Measurements from ENCODE around the gene DGCR2.

The DGCR2 gene

GRCh38 chr22:19068784-19069271 lies 53.4 kb downstream of the DGCR2 start:
- Histone ChIP-seq H3K4me3 (no peak overlapping the region), H3K27ac (peak overlapping the region in 4 of 11 experiments; percentile 38 to 58 (median 53); a peak in 6 of 22 replicates), H3K27me3 (no peaks in the 10 kb centered on the region), H3K4me1 (peaks cover 0 to 11% (median 7%) of the 10 kb centered on the region in 10 experiments; a peak in 10 of 20 replicates), H3K9ac (peak overlapping the region in 1 of 11 experiments; percentile 20; a peak in 1 of 22 replicates), H3K36me3 (peaks cover 88 to 100% (median 98%) of the 10 kb centered on the region in 11 experiments), H4K20me1 (peaks cover 16 to 98% (median 60%) of the 10 kb centered on the region in 11 experiments; a peak in 21 of 22 replicates), H3K4me2 (peak overlapping the region in 4 of 11 experiments; percentile 11 to 51 (median 16); a peak in 6 of 22 replicates), H3K9me3 (replicated peaks in 1 of 11) (no peaks in the 10 kb centered on the region)
- TF ChIP-seq Cebpa-rat (IDR thresholded peaks at IDR 0.05) = no peak

- Histone ChIP-seq H3K9me3 (replicated peaks in 1 of 11) (no peaks in the 10 kb centered on the region), H3K9ac (no peak overlapping the region; a peak in 1 of 22 replicates), H3K36me3 (peaks cover 98 to 100% (median 100%) of the 10 kb centered on the region in 11 experiments), H3K4me3 (no peak overlapping the region), H3K27ac (peak overlapping the region in 4 of 11 experiments; percentile 38 to 58 (median 53); a peak in 6 of 22 replicates), H3K4me1 (peaks cover 0 to 11% (median 7%) of the 10 kb centered on the region in 10 experiments; a peak in 10 of 20 replicates), H4K20me1 (peaks cover 18 to 98% (median 64%) of the 10 kb centered on the region in 11 experiments; a peak in 21 of 22 replicates), H3K4me2 (no peak overlapping the region), H3K27me3 (no peaks in the 10 kb centered on the region)
- TF ChIP-seq Cebpa-rat (IDR thresholded peaks at IDR 0.05) = no peak
Measured at GRCh38 chr22:19067696-19068348, 54.4 kb downstream of the DGCR2 start.

- no peaks in the 10 kb centered on the region for H3K9me3 ChIP-seq (replicated peaks in 1 of 11)
- no peak overlapping the region for H3K9ac ChIP-seq
- H3K4me2 ChIP-seq = no peak overlapping the region
- H3K36me3 ChIP-seq = peaks cover 100% of the 10 kb centered on the region in 11 experiments
- no peak overlapping the region for H3K4me3 ChIP-seq
- no peak overlapping the region for H3K27ac ChIP-seq
- no peak for TF ChIP-seq Cebpa-rat (IDR thresholded peaks at IDR 0.05)
- peaks cover 18 to 98% (median 64%) of the 10 kb centered on the region in 11 experiments; a peak in 21 of 22 replicates for H4K20me1 ChIP-seq
- no peaks in the 10 kb centered on the region for H3K27me3 ChIP-seq
- peaks cover 0 to 11% (median 7%) of the 10 kb centered on the region in 10 experiments; a peak in 10 of 20 replicates for H3K4me1 ChIP-seq
Measured at GRCh38 chr22:19066531-19067271, 55.5 kb downstream of the DGCR2 start.

- peaks cover 0 to 11% (median 7%) of the 10 kb centered on the region in 10 experiments; a peak in 10 of 20 replicates for H3K4me1 ChIP-seq
- no peak overlapping the region for H3K27ac ChIP-seq
- H3K4me3 ChIP-seq = no peak overlapping the region
- TF ChIP-seq Cebpa-rat (IDR thresholded peaks at IDR 0.05) = no peak
- H3K9me3 ChIP-seq (replicated peaks in 1 of 11) = no peaks in the 10 kb centered on the region
- H3K9ac ChIP-seq = no peak overlapping the region
- peaks cover 99 to 100% (median 100%) of the 10 kb centered on the region in 11 experiments for H3K36me3 ChIP-seq
- H4K20me1 ChIP-seq = peaks cover 18 to 99% (median 65%) of the 10 kb centered on the region in 11 experiments; a peak in 21 of 22 replicates
- no peaks in the 10 kb centered on the region for H3K27me3 ChIP-seq
- no peak overlapping the region for H3K4me2 ChIP-seq
Measured at GRCh38 chr22:19065929-19066328, 56.3 kb downstream of the DGCR2 start.

GRCh38 chr22:19065298-19065859 lies 56.8 kb downstream of the DGCR2 start:
- H3K9ac ChIP-seq = no peak overlapping the region
- no peaks in the 10 kb centered on the region for H3K9me3 ChIP-seq (replicated peaks in 1 of 11)
- TF ChIP-seq Cebpa-rat (IDR thresholded peaks at IDR 0.05) = no peak
- no peak overlapping the region for H3K4me3 ChIP-seq
- H3K4me2 ChIP-seq = no peak overlapping the region
- H4K20me1 ChIP-seq = peaks cover 18 to 99% (median 60%) of the 10 kb centered on the region in 11 experiments; a peak in 21 of 22 replicates
- peaks cover 99 to 100% (median 100%) of the 10 kb centered on the region in 11 experiments for H3K36me3 ChIP-seq
- H3K27ac ChIP-seq = no peak overlapping the region
- H3K27me3 ChIP-seq = no peaks in the 10 kb centered on the region
- H3K4me1 ChIP-seq = peaks cover 0 to 11% (median 7%) of the 10 kb centered on the region in 10 experiments; a peak in 10 of 20 replicates

- Histone ChIP-seq H3K9ac (no peak overlapping the region), H4K20me1 (peaks cover 16 to 99% (median 56%) of the 10 kb centered on the region in 11 experiments; a peak in 21 of 22 replicates), H3K36me3 (peaks cover 99 to 100% (median 100%) of the 10 kb centered on the region in 11 experiments), H3K4me2 (no peak overlapping the region), H3K27ac (no peak overlapping the region), H3K4me1 (peaks cover 0 to 11% (median 7%) of the 10 kb centered on the region in 10 experiments; a peak in 10 of 20 replicates), H3K9me3 (replicated peaks in 1 of 11) (no peaks in the 10 kb centered on the region), H3K4me3 (no peak overlapping the region), H3K27me3 (no peaks in the 10 kb centered on the region)
- TF ChIP-seq Cebpa-rat (IDR thresholded peaks at IDR 0.05) = no peak
Measured at GRCh38 chr22:19064354-19065054, 57.7 kb downstream of the DGCR2 start.

GRCh38 chr22:19063581-19064353 lies 58.4 kb downstream of the DGCR2 start:
- Histone ChIP-seq H4K20me1 (peaks cover 11 to 99% (median 57%) of the 10 kb centered on the region in 11 experiments; a peak in 21 of 22 replicates), H3K4me2 (no peak overlapping the region), H3K4me3 (no peak overlapping the region), H3K9ac (no peak overlapping the region; a peak in 1 of 22 replicates), H3K4me1 (peaks cover 0 to 6% (median 3%) of the 10 kb centered on the region in 10 experiments; a peak in 10 of 20 replicates), H3K36me3 (peaks cover 99 to 100% (median 100%) of the 10 kb centered on the region in 11 experiments), H3K27me3 (no peaks in the 10 kb centered on the region), H3K27ac (no peak overlapping the region), H3K9me3 (replicated peaks in 1 of 11) (no peaks in the 10 kb centered on the region)
- no peak for TF ChIP-seq Cebpa-rat (IDR thresholded peaks at IDR 0.05)

GRCh38 chr22:19062943-19063308 lies 59.3 kb downstream of the DGCR2 start:
- Histone ChIP-seq H3K9ac (no peak overlapping the region), H3K4me3 (no peak overlapping the region), H3K4me2 (no peak overlapping the region), H3K36me3 (peaks cover 95 to 100% (median 100%) of the 10 kb centered on the region in 11 experiments), H3K27me3 (no peaks in the 10 kb centered on the region), H4K20me1 (peaks cover 2 to 99% (median 56%) of the 10 kb centered on the region in 11 experiments; a peak in 20 of 22 replicates), H3K4me1 (no peaks in the 10 kb centered on the region), H3K9me3 (replicated peaks in 1 of 11) (no peaks in the 10 kb centered on the region), H3K27ac (no peak overlapping the region)
- TF ChIP-seq Cebpa-rat (IDR thresholded peaks at IDR 0.05) = no peak

Data from BLaER1 treated with 17β-estradiol and CSF1 and Interleukin-3, amounts not matched to agents 10 nM and 100 nM (cell line).